Lower lobe of right lung (tissue), 2 donors: ENCODE data around the gene TMEM45A. TPM values are rescaled to one million over a fixed set of nuclear protein-coding genes. Genes with fewer than 3 reads are reported as not detected.
A peak's percentile ranks its signal among the peaks of the same experiment; 100 is the strongest.

Experiments
- ATAC-seq, 2 donors: fragments of 200-7000 bp; cut with Tn5 transposase; one replicate each; pipeline ENCODE4 v1.9.1; 2020 to 2022; ENCODE audit warnings: mild to moderate bottlenecking in 2 of 2, moderate library complexity in 2 of 2
- DNase-seq: peaks from one replicate; pipeline ENCODE4 v3.0.0-alpha.2; 2020
- H3K27ac ChIP-seq: fragments of 200-600 bp; one replicate; pipeline ENCODE4 v1.8.0; 2022
- H3K27me3 ChIP-seq: fragments of 200-600 bp; one replicate; pipeline ENCODE4 v1.8.0; 2022; ENCODE audit warnings: low read depth
- H3K36me3 ChIP-seq: fragments of 200-600 bp; one replicate; pipeline ENCODE4 v1.8.0; 2022; ENCODE audit warnings: mild to moderate bottlenecking
- H3K4me1 ChIP-seq: fragments of 200-600 bp; one replicate; pipeline ENCODE4 v1.8.0; 2022
- H3K4me3 ChIP-seq: fragments of 200-600 bp; one replicate; pipeline ENCODE4 v1.8.0; 2022; ENCODE audit warnings: mild to moderate bottlenecking
- H3K9me3 ChIP-seq: fragments of 200-600 bp; one replicate; pipeline ENCODE4 v1.8.0; 2022
- CTCF ChIP-seq: fragments of 200-600 bp; IDR thresholded peaks from one replicate; pipeline ENCODE4 v1.8.0; 2022; ENCODE audit warnings: antibody characterized with exemption, mild to moderate bottlenecking
- intact Hi-C: fragments of 100-400 bp; cut with DNase I; formaldehyde crosslinking; loops from one replicate; pipeline ENCODE4 v1.11.0; 2022
- total RNA-seq: library from RNA; stranded (reverse); fragmentation: NEBNext Ultra II Directional; extraction: Animal tissue kit (Norgen Biotek cat#: 25700); gene quantifications from one replicate; pipeline ENCODE4 v1.2.1, GENCODE V29; 2021
- donor health status: DM: no; HTN: yes; CAD: no; lungs with severe emphysema.

Gene TMEM45A
- total RNA-seq, 1 donor from 2014 or later, result 17.2 TPM

DNA sequence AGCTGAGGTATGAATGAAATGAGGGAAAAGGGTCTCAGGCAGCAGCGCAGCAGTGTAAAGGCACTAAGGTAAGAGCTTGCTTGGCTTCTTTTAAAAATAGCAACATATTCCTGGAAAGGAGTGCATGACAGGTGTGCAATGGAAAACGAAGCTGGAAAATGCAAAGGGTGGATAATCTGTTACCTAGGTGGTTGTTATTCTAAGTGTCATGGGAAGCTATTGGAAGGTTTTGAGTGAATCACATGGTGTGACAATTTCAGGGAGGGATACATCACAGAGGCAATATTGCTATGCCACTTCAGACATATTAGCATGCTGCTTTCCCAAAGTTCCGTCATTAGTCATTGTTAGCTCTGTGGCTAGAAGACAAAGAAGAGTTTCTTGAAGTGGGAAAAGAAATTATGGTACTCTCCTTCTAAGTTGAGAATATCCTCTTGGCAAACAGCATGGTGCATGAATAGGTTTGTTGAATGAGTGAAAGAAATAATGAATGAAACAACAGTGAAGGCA, 28.7 kb upstream of the TMEM45A start:
- no peaks in the 10 kb centered on the region for H3K36me3 ChIP-seq
- no peak for DNase-seq
- no peak for ATAC-seq
- H3K9me3 ChIP-seq, result no peaks in the 10 kb centered on the region
- H3K27me3 ChIP-seq, result no peaks in the 10 kb centered on the region
- H3K27ac ChIP-seq, result no peak overlapping the region
- no peaks in the 10 kb centered on the region for H3K4me1 ChIP-seq
- TF ChIP-seq CTCF, result no peak
- intact Hi-C loops, result loop anchor here (10.0 kb wide), 1 partner anchor 121 kb away; no protein-coding TSS in a partner anchor
- H3K4me3 ChIP-seq, result no peak overlapping the region

DNA sequence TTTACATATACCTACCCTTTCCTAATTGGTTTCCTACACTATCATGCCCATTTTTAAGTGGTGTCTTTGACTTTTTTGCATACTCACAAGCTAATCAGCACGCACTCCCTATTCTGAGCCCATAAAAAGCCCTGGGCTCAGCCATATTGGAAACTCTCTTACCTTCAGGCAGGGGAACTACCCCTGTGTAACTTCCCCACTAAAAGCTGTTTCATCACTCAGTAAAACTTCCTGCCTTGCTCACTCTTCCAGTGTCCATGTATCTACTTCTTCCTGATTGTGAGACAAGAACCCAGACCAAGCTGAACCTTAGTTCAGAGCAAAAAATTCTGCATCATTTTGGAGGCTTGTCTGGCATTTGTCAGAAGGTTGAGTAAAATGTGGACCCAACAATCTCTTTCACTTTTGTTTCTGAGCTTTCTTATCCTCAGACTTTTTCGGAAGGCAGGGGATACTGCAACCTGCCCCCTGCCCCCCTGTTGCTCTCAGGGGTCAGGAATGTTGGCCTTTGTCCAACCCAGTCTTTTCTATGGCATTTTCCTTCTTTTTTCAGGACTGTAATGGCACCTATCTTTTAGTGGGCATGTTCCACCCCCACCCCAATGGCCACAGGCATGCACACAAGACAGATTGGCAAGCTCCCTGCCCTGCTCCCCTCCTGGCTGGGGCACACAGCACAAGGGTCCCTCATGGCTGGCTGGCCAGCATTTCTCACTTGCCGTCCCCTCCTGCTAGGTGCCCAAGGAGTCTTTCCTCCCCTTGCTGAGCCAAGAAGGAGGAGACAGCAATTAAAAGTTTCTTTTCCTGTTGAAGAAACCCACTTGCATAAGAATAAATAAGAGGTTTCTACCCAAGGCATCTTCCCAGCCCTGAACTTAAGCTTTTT, 26.3 kb upstream of the TMEM45A start:
- H3K9me3 ChIP-seq, result no peaks in the 10 kb centered on the region
- no peaks in the 10 kb centered on the region for H3K27me3 ChIP-seq
- no peak overlapping the region for H3K27ac ChIP-seq
- no peak for TF ChIP-seq CTCF
- no peak overlapping the region for H3K4me3 ChIP-seq
- ATAC-seq (peak in 1 of 2 donors; percentile 42), DNase-seq (no peak)
- no peaks in the 10 kb centered on the region for H3K4me1 ChIP-seq
- H3K36me3 ChIP-seq, result no peaks in the 10 kb centered on the region
- intact Hi-C loops, result loop anchor here (10.0 kb wide), 1 partner anchor 119 kb away; no protein-coding TSS in a partner anchor

DNA sequence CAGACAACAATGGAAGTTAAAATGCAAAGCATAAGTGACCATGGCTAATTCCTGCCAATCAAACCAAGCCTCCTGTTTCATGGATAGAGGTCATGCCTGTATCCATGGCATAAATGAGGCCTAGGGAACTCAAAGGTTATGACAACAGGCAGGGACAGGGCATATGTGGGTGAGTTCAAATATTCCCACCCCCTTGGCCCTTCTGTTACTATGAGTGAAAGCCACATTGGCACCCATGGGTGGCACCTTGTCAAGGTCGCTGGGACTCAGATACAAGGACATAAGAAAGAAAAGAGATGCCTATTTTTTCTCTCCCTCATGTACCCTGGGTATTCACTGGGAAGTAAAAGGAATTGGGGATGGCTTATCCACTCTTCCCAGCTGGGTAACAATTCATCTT, 25.3 kb upstream of the TMEM45A start:
- no peak for ATAC-seq
- no peak for TF ChIP-seq CTCF
- intact Hi-C loops, result loop anchor here (10.0 kb wide), 1 partner anchor 118 kb away; no protein-coding TSS in a partner anchor

DNA sequence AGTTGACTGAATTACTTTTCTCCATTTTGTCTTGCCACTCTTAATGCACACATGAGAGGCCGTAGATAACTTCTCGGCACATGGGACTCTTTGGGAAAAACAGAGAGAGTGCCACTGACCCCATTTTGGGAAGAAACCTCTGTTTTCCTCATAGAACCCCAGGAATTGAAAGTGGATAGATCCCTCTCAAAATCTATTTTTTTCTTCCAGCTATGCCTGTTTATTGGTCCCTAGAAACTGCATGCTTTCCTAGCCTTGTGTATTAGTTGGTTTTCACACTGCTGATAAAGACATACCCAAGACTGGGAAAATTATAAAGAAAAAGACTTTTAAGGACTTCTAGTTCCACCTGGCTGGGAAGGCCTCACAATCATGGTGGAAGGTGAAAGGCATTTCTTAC, 23.7 kb upstream of the TMEM45A start:
- no peak for TF ChIP-seq CTCF
- intact Hi-C loops, result loop anchor here (10.0 kb wide), 1 partner anchor 116 kb away; no protein-coding TSS in a partner anchor
- H3K9me3 ChIP-seq, result no peaks in the 10 kb centered on the region

More for the DNA sequence above, 25.3 kb upstream of the TMEM45A start:
- H3K9me3 ChIP-seq, result no peaks in the 10 kb centered on the region
- no peak overlapping the region for H3K27ac ChIP-seq
- no peaks in the 10 kb centered on the region for H3K4me1 ChIP-seq
- H3K4me3 ChIP-seq, result no peak overlapping the region
- no peaks in the 10 kb centered on the region for H3K27me3 ChIP-seq
- H3K36me3 ChIP-seq, result no peaks in the 10 kb centered on the region
- DNase-seq, result no peak

GRCh38 chr3:100470951-100471350, 21.5 kb upstream of the TMEM45A start:
- ATAC-seq (no peak), DNase-seq (no peak)
- H3K4me1 ChIP-seq, result no peaks in the 10 kb centered on the region
- no peak for TF ChIP-seq CTCF
- no peak overlapping the region for H3K27ac ChIP-seq
- no peak overlapping the region for H3K4me3 ChIP-seq
- no peaks in the 10 kb centered on the region for H3K9me3 ChIP-seq
- H3K27me3 ChIP-seq, result no peaks in the 10 kb centered on the region
- intact Hi-C loops, result no loop called here
- H3K36me3 ChIP-seq, result no peaks in the 10 kb centered on the region

More for the DNA sequence above, 23.7 kb upstream of the TMEM45A start:
- no peaks in the 10 kb centered on the region for H3K27me3 ChIP-seq
- no peaks in the 10 kb centered on the region for H3K36me3 ChIP-seq
- no peak for ATAC-seq
- H3K4me1 ChIP-seq, result no peaks in the 10 kb centered on the region
- H3K4me3 ChIP-seq, result no peak overlapping the region
- DNase-seq, result no peak
- H3K27ac ChIP-seq, result no peak overlapping the region
